D721Med (cell line): ENCODE data around the gene PDGFRB.

Experiments used
- DNase-seq: peaks from one replicate; pipeline ENCODE4 v3.0.0; 2011; ENCODE audit warnings: low spot score; ENCODE audit not compliant: insufficient read length
- FAIRE-seq: peaks from 2 replicates; lab custom pipeline; 2011; peaks lifted over from hg19 to GRCh38; lab: Jason Lieb, UNC
- TF ChIP-seq, protein P1 (sequence below): IDR thresholded peaks from 2 replicates; pipeline ENCODE4 v1.5.1; 2012; ENCODE audit warnings: mild to moderate bottlenecking, control low read depth; ENCODE audit not compliant: insufficient read depth; ENCODE audit errors: missing control alignments

Gene PDGFRB

DNA sequence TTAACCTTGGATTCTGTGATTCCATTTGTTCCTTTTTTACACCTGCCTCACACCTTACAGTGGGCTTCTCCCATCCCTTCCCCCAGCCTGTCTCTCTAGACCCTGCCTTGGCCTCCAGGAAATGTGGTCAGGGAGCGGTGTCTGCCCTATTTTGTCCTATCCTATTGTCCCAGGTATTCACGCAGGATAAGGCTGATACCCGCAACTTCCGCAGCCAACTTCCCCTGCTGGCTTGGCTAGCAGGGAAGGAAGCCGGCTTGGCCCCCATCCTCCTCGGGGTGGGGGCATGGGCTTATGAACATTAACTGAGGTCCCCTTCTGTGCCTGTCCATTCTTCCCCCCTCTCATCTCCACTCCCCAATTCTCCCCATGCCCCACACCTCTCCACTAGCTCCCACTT, 72.8 kb downstream of the PDGFRB start:
- DNase-seq (no peak), FAIRE-seq (no peak)
- TF ChIP-seq, protein P1, sequence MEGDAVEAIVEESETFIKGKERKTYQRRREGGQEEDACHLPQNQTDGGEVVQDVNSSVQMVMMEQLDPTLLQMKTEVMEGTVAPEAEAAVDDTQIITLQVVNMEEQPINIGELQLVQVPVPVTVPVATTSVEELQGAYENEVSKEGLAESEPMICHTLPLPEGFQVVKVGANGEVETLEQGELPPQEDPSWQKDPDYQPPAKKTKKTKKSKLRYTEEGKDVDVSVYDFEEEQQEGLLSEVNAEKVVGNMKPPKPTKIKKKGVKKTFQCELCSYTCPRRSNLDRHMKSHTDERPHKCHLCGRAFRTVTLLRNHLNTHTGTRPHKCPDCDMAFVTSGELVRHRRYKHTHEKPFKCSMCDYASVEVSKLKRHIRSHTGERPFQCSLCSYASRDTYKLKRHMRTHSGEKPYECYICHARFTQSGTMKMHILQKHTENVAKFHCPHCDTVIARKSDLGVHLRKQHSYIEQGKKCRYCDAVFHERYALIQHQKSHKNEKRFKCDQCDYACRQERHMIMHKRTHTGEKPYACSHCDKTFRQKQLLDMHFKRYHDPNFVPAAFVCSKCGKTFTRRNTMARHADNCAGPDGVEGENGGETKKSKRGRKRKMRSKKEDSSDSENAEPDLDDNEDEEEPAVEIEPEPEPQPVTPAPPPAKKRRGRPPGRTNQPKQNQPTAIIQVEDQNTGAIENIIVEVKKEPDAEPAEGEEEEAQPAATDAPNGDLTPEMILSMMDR, result no peak

DNA sequence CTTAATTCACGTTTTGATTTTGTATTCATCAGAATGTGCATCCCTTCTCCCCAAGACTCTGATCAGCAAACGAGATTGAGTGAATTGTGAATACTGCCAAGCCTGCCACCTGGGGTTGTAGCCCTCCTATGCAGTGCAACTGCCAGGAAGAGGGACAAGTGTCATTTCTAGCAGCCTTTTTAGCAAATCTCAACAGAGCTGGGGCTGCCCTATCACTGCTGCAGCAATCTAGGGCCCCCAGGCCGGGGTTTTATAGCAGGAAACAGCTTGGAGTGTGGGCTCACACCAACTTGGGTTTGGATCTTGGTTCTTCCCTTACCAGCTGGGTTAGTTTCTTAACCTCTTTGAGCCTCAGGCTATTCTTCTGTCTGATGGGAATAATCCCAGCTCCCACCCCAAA, 73.3 kb downstream of the PDGFRB start:
- TF ChIP-seq, protein P1, result no peak
- no peak for FAIRE-seq
- DNase-seq, result no peak

DNA sequence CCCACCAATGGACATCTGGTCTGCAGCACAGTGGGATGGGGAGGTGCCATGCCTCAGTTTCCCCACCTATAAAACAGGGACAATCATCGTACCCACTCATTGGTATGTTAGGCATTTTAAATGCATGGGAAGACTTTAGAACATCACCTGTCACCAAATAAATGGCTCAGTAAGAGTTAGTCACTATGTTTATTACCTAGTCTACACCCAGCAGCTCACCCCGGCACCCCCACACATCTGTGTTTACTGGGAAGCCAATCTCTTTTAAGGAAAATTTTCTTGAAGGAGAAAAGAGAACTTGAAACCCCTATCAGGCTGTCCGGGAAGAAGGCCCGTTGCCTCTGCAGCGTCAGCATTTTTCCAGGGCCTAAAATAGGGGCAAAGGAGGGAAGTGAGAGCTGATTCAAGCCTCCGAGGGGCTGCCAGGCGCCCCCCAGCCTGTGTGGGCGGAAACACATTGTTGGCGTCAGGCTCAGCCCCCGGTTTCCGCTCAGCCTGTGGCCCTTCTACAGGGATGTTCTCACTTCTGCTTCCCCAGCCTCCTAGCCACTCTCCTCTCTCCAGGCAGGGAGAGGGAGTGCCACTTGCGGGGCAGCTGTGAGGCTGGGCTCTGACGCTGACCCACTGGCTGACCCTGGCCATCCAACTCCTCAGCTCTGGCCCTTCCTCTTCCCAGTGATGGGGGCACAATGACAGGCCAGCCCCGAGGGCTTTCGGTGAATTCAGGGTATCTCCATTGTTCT, 73.9 kb downstream of the PDGFRB start:
- FAIRE-seq (no peak), DNase-seq (no peak)
- TF ChIP-seq, protein P1, result no peak

DNA sequence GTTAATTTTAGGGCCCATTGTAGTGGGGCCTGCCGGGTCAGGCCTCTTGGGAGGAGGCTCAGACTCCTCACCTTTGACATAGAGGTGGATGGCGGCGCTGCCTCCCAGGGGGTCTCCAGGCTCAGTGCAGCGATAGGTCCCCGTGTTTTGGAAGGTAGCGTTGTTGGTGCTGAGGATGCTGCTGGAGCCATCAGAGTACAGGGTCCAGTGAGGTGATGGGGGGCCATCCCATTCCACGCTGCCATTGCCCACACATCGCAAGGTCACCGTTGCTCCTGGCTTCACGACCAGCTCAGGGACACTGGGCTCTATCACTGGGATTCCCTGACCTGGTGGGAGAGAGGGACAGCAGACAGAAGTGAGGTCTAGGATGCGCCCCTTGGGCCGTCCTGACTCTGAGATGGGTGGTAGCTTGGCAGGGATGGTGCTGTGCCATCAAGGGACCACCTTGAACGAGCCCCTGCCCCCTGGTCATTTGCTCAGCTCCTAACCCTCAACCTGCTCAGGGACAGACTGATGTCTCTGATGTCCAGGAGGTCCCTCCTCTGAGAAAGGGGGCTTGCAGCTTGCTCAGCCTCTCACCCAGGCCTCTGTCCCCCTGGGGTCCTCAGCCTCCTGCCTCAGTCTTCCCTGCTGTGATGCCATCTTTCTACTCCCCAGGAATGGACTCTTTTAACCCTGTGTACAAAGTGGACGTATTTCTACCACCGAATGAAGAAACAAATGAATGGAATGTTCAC, 74.8 kb downstream of the PDGFRB start:
- no peak for FAIRE-seq
- TF ChIP-seq, protein P1, result no peak
- DNase-seq, result no peak

DNA sequence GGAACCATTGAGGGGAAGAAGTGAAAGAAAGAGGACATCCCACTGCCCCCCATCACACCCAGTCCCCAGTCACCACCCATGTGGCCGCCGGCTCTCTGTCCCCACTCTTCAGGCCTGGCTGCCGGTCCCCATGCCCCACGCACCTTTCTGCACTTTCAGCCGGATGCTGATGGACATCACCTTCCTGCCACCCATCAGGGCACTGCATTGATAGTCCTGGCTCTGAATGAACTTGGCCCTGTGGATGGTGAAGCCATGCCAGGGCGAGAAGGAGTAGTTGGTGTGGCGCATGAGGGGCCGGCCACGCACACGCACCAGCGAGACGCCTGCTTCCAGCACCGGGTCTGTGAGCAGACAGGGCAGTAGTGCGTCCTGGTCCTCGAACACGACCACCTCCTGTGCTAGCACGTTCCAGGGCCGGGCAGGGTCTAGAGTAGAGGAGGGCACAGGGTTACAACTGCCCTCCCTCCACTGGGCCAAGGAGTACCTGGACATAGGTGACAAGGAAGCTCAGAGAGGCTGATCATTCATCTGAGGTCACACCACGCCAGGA, 75.7 kb downstream of the PDGFRB start:
- DNase-seq (no peak), FAIRE-seq (no peak)
- TF ChIP-seq, protein P1, result no peak

DNA sequence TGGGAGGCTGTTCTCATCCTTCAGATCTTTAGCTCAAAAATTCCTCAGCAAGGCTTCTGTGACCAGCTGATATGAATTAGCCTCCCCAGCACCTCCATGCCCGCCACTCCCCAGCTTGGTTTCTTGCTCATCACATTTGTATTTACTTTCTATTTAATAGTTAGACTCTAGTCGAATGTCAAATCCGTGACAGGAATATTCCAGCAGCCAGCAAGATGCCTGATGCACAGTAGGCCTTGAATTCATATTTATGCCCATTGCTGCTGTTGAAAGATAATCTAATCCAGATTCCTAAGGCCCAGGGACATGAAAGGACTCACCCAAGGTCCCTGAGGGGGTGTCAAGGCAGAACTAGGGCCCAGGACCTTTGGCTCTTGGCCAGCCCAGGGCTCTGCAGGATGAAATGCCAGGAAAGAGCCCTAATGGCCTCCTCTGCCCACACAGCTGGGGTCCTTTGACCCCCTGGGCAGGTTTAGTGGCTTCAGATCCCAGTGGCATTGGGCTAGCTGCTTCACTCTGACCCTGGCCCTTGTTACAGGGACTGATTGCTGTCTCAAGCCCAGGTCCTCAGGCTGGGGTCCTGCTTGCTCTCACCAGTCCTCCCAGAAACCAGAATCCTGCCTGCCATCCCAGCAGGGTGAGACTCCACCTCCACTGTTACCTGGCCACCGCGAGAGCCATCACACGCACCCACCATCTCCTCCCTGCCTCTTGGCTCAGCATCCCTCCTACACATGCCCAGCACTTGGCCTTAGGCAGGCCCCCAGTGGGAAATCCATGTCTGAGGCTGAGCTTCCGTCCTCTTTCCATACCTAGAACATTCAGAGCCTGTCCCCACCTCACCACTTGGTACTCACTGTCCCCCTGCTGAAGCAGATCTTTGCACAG, 76.6 kb downstream of the PDGFRB start:
- no peak for DNase-seq
- FAIRE-seq, result no peak
- TF ChIP-seq, protein P1, result no peak
